D721Med (cell line): ENCODE measurements around the gene ADCY1.

Source experiments
- DNase-seq: peaks from one replicate; pipeline ENCODE4 v3.0.0; 2011; ENCODE audit warnings: low spot score; ENCODE audit not compliant: insufficient read length
- FAIRE-seq: peaks from 2 replicates; lab custom pipeline; 2011; peaks lifted over from hg19 to GRCh38; lab: Jason Lieb, UNC
- CTCF ChIP-seq: IDR thresholded peaks from 2 replicates; pipeline ENCODE4 v1.5.1; 2012; ENCODE audit warnings: mild to moderate bottlenecking, control low read depth; ENCODE audit not compliant: insufficient read depth; ENCODE audit errors: missing control alignments

The ADCY1 gene

GRCh38 chr7:45654341-45654740 is 80.2 kb downstream of the ADCY1 start:
- no peak for FAIRE-seq
- DNase-seq = no peak
- TF ChIP-seq CTCF = no peak

GRCh38 chr7:45655539-45655938 is 81.4 kb downstream of the ADCY1 start:
- no peak for DNase-seq
- no peak for TF ChIP-seq CTCF
- FAIRE-seq = no peak

GRCh38 chr7:45656431-45656830 is 82.3 kb downstream of the ADCY1 start:
- FAIRE-seq = no peak
- DNase-seq = no peak
- TF ChIP-seq CTCF = no peak

GRCh38 chr7:45657136-45657889 is 83.1 kb downstream of the ADCY1 start:
- DNase-seq (no peak), FAIRE-seq (no peak)
- no peak for TF ChIP-seq CTCF

GRCh38 chr7:45657890-45658715 is 83.9 kb downstream of the ADCY1 start:
- DNase-seq (no peak), FAIRE-seq (no peak)
- no peak for TF ChIP-seq CTCF

- no peak for TF ChIP-seq CTCF
- FAIRE-seq = no peak
- no peak for DNase-seq
These were observed 84.7 kb downstream of the ADCY1 start for GRCh38 chr7:45658716-45659495.
